Stomach (tissue), 4 donors: ENCODE data around the gene WFDC10B.

ENCODE experiments used
- POLR2A ChIP-seq, 4 donors: fragments of 450-650 bp; IDR thresholded peaks; one replicate each; pipeline ENCODE4 v1.6.1; 2016; ENCODE audit warnings: antibody characterized with exemption in 4 of 4, control low read depth in 2 of 4, mild to moderate bottlenecking in 1 of 4, moderate library complexity in 1 of 4
- POLR2AphosphoS5 ChIP-seq, 3 donors: sonication (generic); formaldehyde crosslinking; IDR thresholded peaks; one replicate each; pipeline ENCODE4 v1.6.1; 2016; ENCODE audit warnings: antibody characterized with exemption in 3 of 3
- TF ChIP-seq, protein P1 (sequence below), 7 experiments: fragments of 450-650 bp in 4 of 7; fragments of 200-600 bp in 3 of 7; sonication (generic) in 3 of 7; IDR thresholded peaks; one replicate each; pipeline ENCODE4 v1.5.1; 2016 to 2019; ENCODE audit warnings: antibody characterized with exemption in 7 of 7, control low read depth in 2 of 7, mild to moderate bottlenecking in 1 of 7

GRCh38 chr20:45701873-45702272 is 2.9 kb downstream of the WFDC10B start, which contains the start of gene WFDC13:
- TF ChIP-seq POLR2A (IDR thresholded peaks at IDR 0.05) (no peak), POLR2AphosphoS5 (IDR thresholded peaks at IDR 0.05) (no peak)
- TF ChIP-seq, protein P1, sequence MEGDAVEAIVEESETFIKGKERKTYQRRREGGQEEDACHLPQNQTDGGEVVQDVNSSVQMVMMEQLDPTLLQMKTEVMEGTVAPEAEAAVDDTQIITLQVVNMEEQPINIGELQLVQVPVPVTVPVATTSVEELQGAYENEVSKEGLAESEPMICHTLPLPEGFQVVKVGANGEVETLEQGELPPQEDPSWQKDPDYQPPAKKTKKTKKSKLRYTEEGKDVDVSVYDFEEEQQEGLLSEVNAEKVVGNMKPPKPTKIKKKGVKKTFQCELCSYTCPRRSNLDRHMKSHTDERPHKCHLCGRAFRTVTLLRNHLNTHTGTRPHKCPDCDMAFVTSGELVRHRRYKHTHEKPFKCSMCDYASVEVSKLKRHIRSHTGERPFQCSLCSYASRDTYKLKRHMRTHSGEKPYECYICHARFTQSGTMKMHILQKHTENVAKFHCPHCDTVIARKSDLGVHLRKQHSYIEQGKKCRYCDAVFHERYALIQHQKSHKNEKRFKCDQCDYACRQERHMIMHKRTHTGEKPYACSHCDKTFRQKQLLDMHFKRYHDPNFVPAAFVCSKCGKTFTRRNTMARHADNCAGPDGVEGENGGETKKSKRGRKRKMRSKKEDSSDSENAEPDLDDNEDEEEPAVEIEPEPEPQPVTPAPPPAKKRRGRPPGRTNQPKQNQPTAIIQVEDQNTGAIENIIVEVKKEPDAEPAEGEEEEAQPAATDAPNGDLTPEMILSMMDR (IDR thresholded peaks at IDR 0.05) = no peak
